HepG2 (cell line): ENCODE results near the gene SERPINB6. TPM values are rescaled to one million over a fixed set of nuclear protein-coding genes. Genes with fewer than 3 reads are reported as not detected.

Experiments used
- ATAD3A ChIP-seq: sonication (generic); formaldehyde crosslinking; IDR thresholded peaks from 2 replicates; pipeline ENCODE4 v1.4.0; 2020; ENCODE audit warnings: missing genetic modification reagents
- ATRX ChIP-seq: sonication (generic); formaldehyde crosslinking; IDR thresholded peaks from 2 replicates; pipeline ENCODE4 v1.4.0; 2020; ENCODE audit warnings: missing genetic modification reagents, borderline replicate concordance
- FOSL2 ChIP-seq: sonication (generic); formaldehyde crosslinking; IDR thresholded peaks from 2 replicates; pipeline ENCODE4 v1.4.0; 2020; ENCODE audit warnings: missing genetic modification reagents
- GTF3A ChIP-seq: sonication (generic); formaldehyde crosslinking; conservative IDR thresholded peaks from 2 replicates; pipeline ENCODE4 v1.4.0; 2020; ENCODE audit warnings: mild to moderate bottlenecking, missing genetic modification reagents
- MBD4 ChIP-seq: IDR thresholded peaks from 2 replicates; pipeline ENCODE4 v1.6.1; 2012; ENCODE audit warnings: low read length, inconsistent platforms, borderline replicate concordance
- REXO4 ChIP-seq: sonication (generic); formaldehyde crosslinking; IDR thresholded peaks from 2 replicates; pipeline ENCODE4 v1.8.0; 2022; ENCODE audit warnings: missing genetic modification reagents, mild to moderate bottlenecking, borderline replicate concordance
- STAG1 ChIP-seq: sonication (generic); formaldehyde crosslinking; IDR thresholded peaks from 2 replicates; pipeline ENCODE4 v1.4.0; 2020; ENCODE audit warnings: missing genetic modification reagents
- ZNF841 ChIP-seq: sonication (generic); formaldehyde crosslinking; IDR thresholded peaks from 2 replicates; pipeline ENCODE4 v1.8.1; 2023; ENCODE audit warnings: missing genetic modification reagents, borderline replicate concordance
- polyA plus RNA-seq, 8 experiments: library from polyadenylated mRNA; depleted of rRNA in 3 of 8; stranded (reverse) in 7 of 8; unstranded in 1 of 8; fragments of >200 nt; fragmentation: Illumina TruSeq in 4 of 8; extraction: Trizol in 4 of 8; gene quantifications; 2 replicates each; pipeline versions ENCODE4 v1.2.1 to v1.2.3, GENCODE V29; 2011 to 2016; ENCODE audit warnings: low read depth in 4 of 8, missing spikeins in 1 of 8, mixed read lengths in 1 of 8; ENCODE audit not compliant: insufficient read depth in 1 of 8
- total RNA-seq, 5 experiments: library from RNA; depleted of rRNA; stranded (reverse); fragments of >200 nt; fragmentation: Illumina TruSeq; extraction: Trizol; gene quantifications; 2 replicates each; pipeline ENCODE4 v1.2.3, GENCODE V29; 2016; ENCODE audit warnings: low read depth in 1 of 5
- TF ChIP-seq, protein P1 (sequence below): sonication (generic); formaldehyde crosslinking; IDR thresholded peaks from 2 replicates; pipeline ENCODE4 v1.8.0; 2022; ENCODE audit warnings: missing genetic modification reagents, mild to moderate bottlenecking, inconsistent platforms, borderline replicate concordance
- TF ChIP-seq, protein P2 (sequence below): sonication (generic); formaldehyde crosslinking; IDR thresholded peaks from 2 replicates; pipeline ENCODE4 v1.4.0; 2020; ENCODE audit warnings: missing genetic modification reagents, borderline replicate concordance
- TF ChIP-seq, protein P3 (sequence below): sonication (generic); formaldehyde crosslinking; IDR thresholded peaks from 2 replicates; pipeline ENCODE4 v1.4.0; 2020; ENCODE audit warnings: missing genetic modification reagents, borderline replicate concordance
- TF ChIP-seq, protein P4 (sequence below): sonication (generic); formaldehyde crosslinking; IDR thresholded peaks from 2 replicates; pipeline ENCODE4 v1.8.0; 2022; ENCODE audit warnings: mild to moderate bottlenecking, missing genetic modification reagents, moderate library complexity
- TF ChIP-seq, protein P5 (sequence below): sonication (generic); formaldehyde crosslinking; IDR thresholded peaks from 2 replicates; pipeline ENCODE4 v1.8.1; 2023; ENCODE audit warnings: missing genetic modification reagents, inconsistent platforms, borderline replicate concordance
- TF ChIP-seq, protein P6 (sequence below): sonication (generic); formaldehyde crosslinking; IDR thresholded peaks from 2 replicates; pipeline ENCODE4 v1.9.0; 2021; ENCODE audit warnings: mild to moderate bottlenecking, missing genetic modification reagents

The SERPINB6 gene
- total and polyA plus RNA-seq, 2 of the 13 experiments (the other 11 are each of a cell fraction or from before 2014, with no cell fraction given): 38.2 to 61.3 TPM

DNA sequence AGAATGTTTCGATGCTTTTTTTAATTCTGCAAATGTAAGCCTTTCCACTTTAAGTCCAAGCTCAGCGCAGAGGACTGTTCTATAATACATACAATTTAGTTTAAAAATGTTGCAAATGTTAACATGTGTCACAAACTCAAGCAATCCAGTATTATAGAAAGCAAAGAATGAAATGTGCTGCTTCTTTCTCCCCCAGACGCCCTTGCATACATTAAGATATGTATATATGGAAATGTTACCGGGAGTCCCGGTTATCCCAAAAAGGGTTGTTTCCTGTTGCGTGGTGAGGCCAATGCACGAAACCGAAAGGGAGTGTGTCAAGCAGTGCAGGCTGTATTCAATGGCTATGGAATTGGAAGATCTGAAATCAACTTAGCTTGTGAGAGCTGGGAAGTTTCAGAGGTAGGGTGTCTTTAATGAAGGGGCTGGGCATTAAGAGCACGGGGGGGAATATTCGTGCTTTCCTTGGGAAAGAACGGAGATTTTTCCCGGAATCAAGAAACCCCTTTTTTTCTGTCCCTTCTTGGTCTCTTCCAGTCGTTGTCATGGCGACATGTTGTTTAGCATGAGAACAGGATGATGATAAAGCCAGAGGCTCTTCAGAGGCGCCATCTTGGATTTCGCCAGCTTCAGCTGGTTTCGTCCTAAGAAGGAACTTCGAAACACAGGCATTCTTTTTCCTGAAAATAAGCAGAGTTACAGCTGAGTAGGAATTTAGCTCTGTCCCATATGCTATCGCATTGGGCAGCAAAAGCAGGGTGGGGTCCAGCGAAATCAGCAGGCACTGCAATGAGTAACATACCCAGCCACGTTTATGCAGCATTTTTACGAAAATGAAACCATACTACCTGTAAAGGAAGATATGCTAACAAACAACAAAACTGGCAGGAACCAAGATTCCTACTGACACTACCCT, 18.2 kb upstream of the SERPINB6 start (continued):
- TF ChIP-seq ATRX (CRISPR knock-in tag) (no peak), STAG1 (no peak), ZNF841 (CRISPR knock-in tag) (0 out of 2 replicates have a peak, but pooled peaks have one; percentile 22), FOSL2 (peak; percentile 57), MBD4 (no peak), REXO4 (CRISPR knock-in tag) (0 out of 2 replicates have a peak, but pooled peaks have one; percentile 39), ATAD3A (CRISPR knock-in tag) (no peak), GTF3A (CRISPR knock-in tag) (no peak)
- TF ChIP-seq, protein P1, sequence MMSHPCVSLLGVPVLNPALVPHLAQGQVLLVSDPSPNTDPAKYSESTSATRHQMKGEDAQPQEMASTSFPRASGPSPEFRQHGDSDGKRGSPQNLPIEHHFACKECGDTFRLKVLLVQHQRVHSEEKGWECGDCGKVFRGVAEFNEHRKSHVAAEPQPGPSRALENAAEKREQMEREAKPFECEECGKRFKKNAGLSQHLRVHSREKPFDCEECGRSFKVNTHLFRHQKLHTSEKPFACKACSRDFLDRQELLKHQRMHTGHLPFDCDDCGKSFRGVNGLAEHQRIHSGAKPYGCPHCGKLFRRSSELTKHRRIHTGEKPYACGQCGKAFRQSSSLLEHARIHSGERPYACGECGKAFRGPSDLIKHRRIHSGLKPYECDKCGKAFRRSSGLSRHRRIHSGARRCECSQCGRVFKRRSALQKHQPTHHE (CRISPR knock-in tag): no peak
- TF ChIP-seq, protein P2, sequence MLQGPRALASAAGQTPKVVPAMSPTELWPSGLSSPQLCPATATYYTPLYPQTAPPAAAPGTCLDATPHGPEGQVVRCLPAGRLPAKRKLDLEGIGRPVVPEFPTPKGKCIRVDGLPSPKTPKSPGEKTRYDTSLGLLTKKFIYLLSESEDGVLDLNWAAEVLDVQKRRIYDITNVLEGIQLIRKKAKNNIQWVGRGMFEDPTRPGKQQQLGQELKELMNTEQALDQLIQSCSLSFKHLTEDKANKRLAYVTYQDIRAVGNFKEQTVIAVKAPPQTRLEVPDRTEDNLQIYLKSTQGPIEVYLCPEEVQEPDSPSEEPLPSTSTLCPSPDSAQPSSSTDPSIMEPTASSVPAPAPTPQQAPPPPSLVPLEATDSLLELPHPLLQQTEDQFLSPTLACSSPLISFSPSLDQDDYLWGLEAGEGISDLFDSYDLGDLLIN (CRISPR knock-in tag): no peak
- TF ChIP-seq, protein P3, sequence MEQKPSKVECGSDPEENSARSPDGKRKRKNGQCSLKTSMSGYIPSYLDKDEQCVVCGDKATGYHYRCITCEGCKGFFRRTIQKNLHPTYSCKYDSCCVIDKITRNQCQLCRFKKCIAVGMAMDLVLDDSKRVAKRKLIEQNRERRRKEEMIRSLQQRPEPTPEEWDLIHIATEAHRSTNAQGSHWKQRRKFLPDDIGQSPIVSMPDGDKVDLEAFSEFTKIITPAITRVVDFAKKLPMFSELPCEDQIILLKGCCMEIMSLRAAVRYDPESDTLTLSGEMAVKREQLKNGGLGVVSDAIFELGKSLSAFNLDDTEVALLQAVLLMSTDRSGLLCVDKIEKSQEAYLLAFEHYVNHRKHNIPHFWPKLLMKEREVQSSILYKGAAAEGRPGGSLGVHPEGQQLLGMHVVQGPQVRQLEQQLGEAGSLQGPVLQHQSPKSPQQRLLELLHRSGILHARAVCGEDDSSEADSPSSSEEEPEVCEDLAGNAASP (CRISPR knock-in tag): peak; percentile 47; the same call in 1 of the 2 replicates
- TF ChIP-seq, protein P4, sequence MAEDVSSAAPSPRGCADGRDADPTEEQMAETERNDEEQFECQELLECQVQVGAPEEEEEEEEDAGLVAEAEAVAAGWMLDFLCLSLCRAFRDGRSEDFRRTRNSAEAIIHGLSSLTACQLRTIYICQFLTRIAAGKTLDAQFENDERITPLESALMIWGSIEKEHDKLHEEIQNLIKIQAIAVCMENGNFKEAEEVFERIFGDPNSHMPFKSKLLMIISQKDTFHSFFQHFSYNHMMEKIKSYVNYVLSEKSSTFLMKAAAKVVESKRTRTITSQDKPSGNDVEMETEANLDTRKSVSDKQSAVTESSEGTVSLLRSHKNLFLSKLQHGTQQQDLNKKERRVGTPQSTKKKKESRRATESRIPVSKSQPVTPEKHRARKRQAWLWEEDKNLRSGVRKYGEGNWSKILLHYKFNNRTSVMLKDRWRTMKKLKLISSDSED (CRISPR knock-in tag): no peak
- TF ChIP-seq, protein P5, sequence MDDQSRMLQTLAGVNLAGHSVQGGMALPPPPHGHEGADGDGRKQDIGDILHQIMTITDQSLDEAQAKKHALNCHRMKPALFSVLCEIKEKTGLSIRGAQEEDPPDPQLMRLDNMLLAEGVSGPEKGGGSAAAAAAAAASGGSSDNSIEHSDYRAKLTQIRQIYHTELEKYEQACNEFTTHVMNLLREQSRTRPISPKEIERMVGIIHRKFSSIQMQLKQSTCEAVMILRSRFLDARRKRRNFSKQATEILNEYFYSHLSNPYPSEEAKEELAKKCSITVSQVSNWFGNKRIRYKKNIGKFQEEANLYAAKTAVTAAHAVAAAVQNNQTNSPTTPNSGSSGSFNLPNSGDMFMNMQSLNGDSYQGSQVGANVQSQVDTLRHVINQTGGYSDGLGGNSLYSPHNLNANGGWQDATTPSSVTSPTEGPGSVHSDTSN (CRISPR knock-in tag): no peak
- TF ChIP-seq, protein P6, sequence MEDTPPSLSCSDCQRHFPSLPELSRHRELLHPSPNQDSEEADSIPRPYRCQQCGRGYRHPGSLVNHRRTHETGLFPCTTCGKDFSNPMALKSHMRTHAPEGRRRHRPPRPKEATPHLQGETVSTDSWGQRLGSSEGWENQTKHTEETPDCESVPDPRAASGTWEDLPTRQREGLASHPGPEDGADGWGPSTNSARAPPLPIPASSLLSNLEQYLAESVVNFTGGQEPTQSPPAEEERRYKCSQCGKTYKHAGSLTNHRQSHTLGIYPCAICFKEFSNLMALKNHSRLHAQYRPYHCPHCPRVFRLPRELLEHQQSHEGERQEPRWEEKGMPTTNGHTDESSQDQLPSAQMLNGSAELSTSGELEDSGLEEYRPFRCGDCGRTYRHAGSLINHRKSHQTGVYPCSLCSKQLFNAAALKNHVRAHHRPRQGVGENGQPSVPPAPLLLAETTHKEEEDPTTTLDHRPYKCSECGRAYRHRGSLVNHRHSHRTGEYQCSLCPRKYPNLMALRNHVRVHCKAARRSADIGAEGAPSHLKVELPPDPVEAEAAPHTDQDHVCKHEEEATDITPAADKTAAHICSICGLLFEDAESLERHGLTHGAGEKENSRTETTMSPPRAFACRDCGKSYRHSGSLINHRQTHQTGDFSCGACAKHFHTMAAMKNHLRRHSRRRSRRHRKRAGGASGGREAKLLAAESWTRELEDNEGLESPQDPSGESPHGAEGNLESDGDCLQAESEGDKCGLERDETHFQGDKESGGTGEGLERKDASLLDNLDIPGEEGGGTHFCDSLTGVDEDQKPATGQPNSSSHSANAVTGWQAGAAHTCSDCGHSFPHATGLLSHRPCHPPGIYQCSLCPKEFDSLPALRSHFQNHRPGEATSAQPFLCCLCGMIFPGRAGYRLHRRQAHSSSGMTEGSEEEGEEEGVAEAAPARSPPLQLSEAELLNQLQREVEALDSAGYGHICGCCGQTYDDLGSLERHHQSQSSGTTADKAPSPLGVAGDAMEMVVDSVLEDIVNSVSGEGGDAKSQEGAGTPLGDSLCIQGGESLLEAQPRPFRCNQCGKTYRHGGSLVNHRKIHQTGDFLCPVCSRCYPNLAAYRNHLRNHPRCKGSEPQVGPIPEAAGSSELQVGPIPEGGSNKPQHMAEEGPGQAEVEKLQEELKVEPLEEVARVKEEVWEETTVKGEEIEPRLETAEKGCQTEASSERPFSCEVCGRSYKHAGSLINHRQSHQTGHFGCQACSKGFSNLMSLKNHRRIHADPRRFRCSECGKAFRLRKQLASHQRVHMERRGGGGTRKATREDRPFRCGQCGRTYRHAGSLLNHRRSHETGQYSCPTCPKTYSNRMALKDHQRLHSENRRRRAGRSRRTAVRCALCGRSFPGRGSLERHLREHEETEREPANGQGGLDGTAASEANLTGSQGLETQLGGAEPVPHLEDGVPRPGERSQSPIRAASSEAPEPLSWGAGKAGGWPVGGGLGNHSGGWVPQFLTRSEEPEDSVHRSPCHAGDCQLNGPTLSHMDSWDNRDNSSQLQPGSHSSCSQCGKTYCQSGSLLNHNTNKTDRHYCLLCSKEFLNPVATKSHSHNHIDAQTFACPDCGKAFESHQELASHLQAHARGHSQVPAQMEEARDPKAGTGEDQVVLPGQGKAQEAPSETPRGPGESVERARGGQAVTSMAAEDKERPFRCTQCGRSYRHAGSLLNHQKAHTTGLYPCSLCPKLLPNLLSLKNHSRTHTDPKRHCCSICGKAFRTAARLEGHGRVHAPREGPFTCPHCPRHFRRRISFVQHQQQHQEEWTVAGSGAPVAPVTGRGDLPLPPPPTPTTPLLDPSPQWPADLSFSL: no peak
